B cell (primary cell): ENCODE results near the gene GLRX. TPM values are rescaled to one million over a fixed set of nuclear protein-coding genes. Genes with fewer than 3 reads are reported as not detected.

Experiments used
- ATAC-seq: fragments of 200-7000 bp; cut with Tn5 transposase; one replicate; pipeline ENCODE4 v1.10.0; 2021; ENCODE audit warnings: low read depth, mild to moderate bottlenecking, moderate number of reproducible peaks, moderate library complexity
- CTCF ChIA-PET: fragments of 350-600 bp; sonication (Branson Sonifier 250); formaldehyde crosslinking; loops from one replicate; lab custom pipeline; 2021; ENCODE audit warnings: antibody characterized with exemption, inconsistent platforms; lab: Charles Lee
- POLR2A ChIA-PET: fragments of 350-600 bp; sonication (Branson Sonifier 250); formaldehyde crosslinking; loops from one replicate; lab custom pipeline; 2021; ENCODE audit warnings: antibody characterized with exemption; lab: Charles Lee
- DNase-seq: peaks from one replicate; pipeline ENCODE4 v3.0.0; 2013
- H2AFZ ChIP-seq: 2 replicates; pipeline ENCODE4 v1.6.1; 2012; ENCODE audit warnings: mild to moderate bottlenecking, low read depth, low read length; ENCODE audit not compliant: insufficient read depth, poor library complexity, severe bottlenecking
- H3K27ac ChIP-seq, 2 donors: 1 replicate in 1 of 2; 2 replicates in 1 of 2; pipeline ENCODE4 v1.5.1; 2012 to 2013; ENCODE audit warnings: low read length in 2 of 2, mild to moderate bottlenecking in 2 of 2, moderate library complexity in 1 of 2
- H3K27me3 ChIP-seq, 4 experiments: fragments of 200-600 bp in 1 of 4; sonication (generic) in 1 of 4; replicated peaks in 1 of 4; 1 replicate in 2 of 4; 2 replicates in 2 of 4; pipeline versions ENCODE4 v1.6.1 to v1.7.0; 2013 to 2016; ENCODE audit warnings: low read length in 3 of 4, mild to moderate bottlenecking in 2 of 4, mixed read lengths in 1 of 4, moderate library complexity in 1 of 4; ENCODE audit not compliant: insufficient read depth in 4 of 4, control insufficient read depth in 3 of 4; ENCODE audit errors: control extremely low read depth in 1 of 4
- H3K36me3 ChIP-seq, 2 experiments: replicated peaks in 1 of 2; 1 replicate in 1 of 2; 2 replicates in 1 of 2; pipeline versions ENCODE4 v1.6.1 to v1.7.1; 2013; ENCODE audit warnings: low read length in 1 of 2; ENCODE audit not compliant: insufficient read depth in 2 of 2, control insufficient read depth in 1 of 2; ENCODE audit errors: control extremely low read depth in 1 of 2, extremely low read depth in 1 of 2
- H3K4me1 ChIP-seq, 2 donors: fragments of 200-600 bp in 1 of 2; sonication (generic) in 1 of 2; 1 replicate in 1 of 2; 2 replicates in 1 of 2; pipeline versions ENCODE4 v1.5.1 to v1.6.1; 2013 to 2017; ENCODE audit warnings: low read length in 2 of 2; ENCODE audit not compliant: control insufficient read depth in 2 of 2, insufficient read depth in 2 of 2
- H3K4me2 ChIP-seq: replicated peaks from 2 replicates; pipeline ENCODE3; 2012; ENCODE audit warnings: mild to moderate bottlenecking, low read depth, low read length; ENCODE audit not compliant: poor library complexity, severe bottlenecking
- H3K4me3 ChIP-seq, 5 experiments: fragments of 200-600 bp in 1 of 5; sonication (generic) in 1 of 5; 1 replicate in 3 of 5; 2 replicates in 2 of 5; pipeline versions ENCODE4 v1.5.1 to v1.7.0; 2011 to 2016; ENCODE audit warnings: low read length in 4 of 5, mild to moderate bottlenecking in 4 of 5, low read depth in 2 of 5, control low read depth in 1 of 5, moderate library complexity in 1 of 5; ENCODE audit not compliant: insufficient read depth in 1 of 5; ENCODE audit errors: control extremely low read depth in 1 of 5, extremely low read depth in 1 of 5
- H3K79me2 ChIP-seq: fragments of 200-600 bp; sonication (generic); one replicate; pipeline ENCODE4 v1.6.0; 2016; ENCODE audit warnings: low read length; ENCODE audit not compliant: control insufficient read depth, insufficient read depth
- H3K9ac ChIP-seq: fragments of 200-600 bp; sonication (generic); 2 replicates; pipeline ENCODE4 v1.6.1; 2017; ENCODE audit warnings: mild to moderate bottlenecking, low read length, moderate library complexity
- H3K9me3 ChIP-seq, 3 donors: one replicate each; pipeline versions ENCODE4 v1.6.1 to v1.7.1; 2013; ENCODE audit warnings: low read length in 2 of 3; ENCODE audit not compliant: control insufficient read depth in 2 of 3, insufficient read depth in 1 of 3; ENCODE audit errors: control extremely low read depth in 1 of 3
- H4K20me1 ChIP-seq: 2 replicates; pipeline ENCODE4 v1.6.0; 2012; ENCODE audit warnings: mild to moderate bottlenecking, low read length; ENCODE audit not compliant: insufficient read depth, control insufficient read depth, poor library complexity, severe bottlenecking
- H3K27ac Mint-ChIP-seq: one replicate; pipeline ENCODE4 v1.8.0; 2021; ENCODE audit warnings: mixed read lengths
- H3K27me3 Mint-ChIP-seq: one replicate; pipeline ENCODE4 v1.8.0; 2021; ENCODE audit warnings: mixed read lengths
- H3K4me1 Mint-ChIP-seq: one replicate; pipeline ENCODE4 v1.8.0; 2021; ENCODE audit warnings: mixed read lengths
- H3K4me3 Mint-ChIP-seq: one replicate; pipeline ENCODE4 v1.8.0; 2021; ENCODE audit warnings: mixed read lengths
- H3K9me3 Mint-ChIP-seq: one replicate; pipeline ENCODE4 v1.8.0; 2022; ENCODE audit warnings: mixed read lengths; ENCODE audit not compliant: insufficient read depth
- CTCF ChIP-seq: fragments of 200-600 bp; IDR thresholded peaks from one replicate; pipeline ENCODE4 v1.8.0; 2022; ENCODE audit warnings: antibody characterized with exemption, mild to moderate bottlenecking
- EZH2 ChIP-seq: IDR thresholded peaks from 2 replicates; pipeline ENCODE4 v1.6.1; 2012; ENCODE audit warnings: borderline replicate concordance, low read depth, mild to moderate bottlenecking, moderate library complexity, low read length; ENCODE audit not compliant: insufficient read depth, poor library complexity, severe bottlenecking
- WGBS: methylation state at CpG from one replicate; pipeline ENCODE4 v1.1.5; 2013; ENCODE audit warnings: missing lambda C conversion rate; ENCODE audit not compliant: insufficient coverage; 5-methylcytosine and 5-hydroxymethylcytosine counted together
- intact Hi-C: fragments of 100-400 bp; cut with micrococcal nuclease; formaldehyde crosslinking; loops from one replicate; pipeline ENCODE4 v1.10.0; 2022
- polyA minus RNA-seq: library from RNA; depleted of rRNA, polyadenylated mRNA; stranded (reverse); fragments of >200 nt; gene quantifications from 2 replicates; pipeline ENCODE4 v1.2.3, GENCODE V29; 2012
- polyA plus RNA-seq: library from polyadenylated mRNA; depleted of rRNA; stranded (reverse); fragments of >200 nt; gene quantifications from 2 replicates; pipeline ENCODE4 v1.2.3, GENCODE V29; 2012
- total RNA-seq, 2 donors: library from RNA; stranded (reverse); fragments of 120-200 nt in 1 of 2; gene quantifications; 1 replicate in 1 of 2; 2 replicates in 1 of 2; pipeline versions ENCODE4 v1.2.3 to v1.2.4, GENCODE V29; 2013 to 2022

The GLRX gene
- total RNA-seq (44.6 and 50.0 TPM in 2 replicates), polyA plus RNA-seq (52.2 and 54.8 TPM in 2 replicates), polyA minus RNA-seq (12.4 and 17.4 TPM in 2 replicates)
- 27.8 TPM for total RNA-seq (2013)

- no peaks in the 10 kb centered on the region for H3K9me3 Mint-ChIP-seq
- Histone ChIP-seq H3K4me3 (peak within 1 kb of the TSS; percentile 70 to 100 (median 97)), H3K4me2 (peak within 1 kb of the TSS; percentile 80), H3K27me3 (no peaks in the 10 kb centered on the region), H3K27ac (peak within 1 kb of the TSS; percentile 67 to 90), H4K20me1 (no peaks in the 10 kb centered on the region), H3K9me3 (no peaks in the 10 kb centered on the region), H2AFZ (peak within 1 kb of the TSS; percentile 87), H3K79me2 (peaks cover 42% of the 10 kb centered on the region), H3K36me3 (no peaks in the 10 kb centered on the region), H3K9ac (peak within 1 kb of the TSS; percentile 95), H3K4me1 (peaks cover 52 to 59% of the 10 kb centered on the region in 2 donors)
- intact Hi-C loops: loop anchor here (1.0 to 5.0 kb wide), 8 partner anchors 13 to 268 kb away; partner anchors contain the start of genes ARSK, ELL2 and SKIC3
- no peaks in the 10 kb centered on the region for H3K27me3 Mint-ChIP-seq
- TF ChIP-seq EZH2: no peak
- H3K4me1 Mint-ChIP-seq: peaks cover 70% of the 10 kb centered on the region
- WGBS: 0% methylated on average over 8 of the region's 8 CpGs
- H3K4me3 Mint-ChIP-seq: peak within 1 kb of the TSS; percentile 99
- ChIA-PET POLR2A (interaction anchor here (1.0 to 3.9 kb wide), 5 partner anchors 10 to 60 kb away, joined by 3 to 36 read pairs (median 5); no protein-coding TSS in a partner anchor), CTCF (interaction anchor here (1.0 to 11.9 kb wide), 7 partner anchors 9 to 176 kb away, joined by 3 to 181 read pairs (median 6); partner anchors contain the start of gene RFESD)
- peak within 1 kb of the TSS; percentile 99 for H3K27ac Mint-ChIP-seq
- peak; percentile 63 for DNase-seq
- peak; percentile 41 for ATAC-seq
These were observed at the start of gene GLRX for GRCh38 chr5:95822542-95823181. GLRX (minus strand) TSS chr5:95822726; CDS start chr5:95822662, 64 bp downstream.

GRCh38 chr5:95871146-95871806, 48.8 kb upstream of the GLRX start:
- Histone ChIP-seq H3K27ac (peak overlapping the region in 1 of 2 donors; percentile 78), H3K4me1 (peaks cover 25 to 26% of the 10 kb centered on the region in 2 donors), H3K9me3 (peaks cover 0 to 5% (median 0%) of the 10 kb centered on the region in 3 donors), H3K79me2 (no peaks in the 10 kb centered on the region), H3K4me3 (no peak overlapping the region), H4K20me1 (no peaks in the 10 kb centered on the region), H3K4me2 (peak overlapping the region; percentile 62), H3K27me3 (no peaks in the 10 kb centered on the region), H3K9ac (no peak overlapping the region), H2AFZ (peak overlapping the region; percentile 44), H3K36me3 (no peaks in the 10 kb centered on the region)
- peak overlapping the region; percentile 89 for H3K27ac Mint-ChIP-seq
- WGBS: 100% methylated on average over 4 of the region's 9 CpGs
- ChIA-PET POLR2A (no interaction called here), CTCF (interaction anchor here (0.5 to 2.0 kb wide), 8 partner anchors 9 to 1107 kb away, joined by 3 to 8 read pairs (median 4); no protein-coding TSS in a partner anchor)
- no peak overlapping the region for H3K4me3 Mint-ChIP-seq
- H3K27me3 Mint-ChIP-seq: no peaks in the 10 kb centered on the region
- TF ChIP-seq CTCF: no peak
- TF ChIP-seq EZH2: no peak
- no peaks in the 10 kb centered on the region for H3K9me3 Mint-ChIP-seq
- DNase-seq (no peak), ATAC-seq (no peak)
- peaks cover 30% of the 10 kb centered on the region for H3K4me1 Mint-ChIP-seq
- intact Hi-C loops: no loop called here
